ENCODE results near the gene DCTN2. TPM values are rescaled to one million over a fixed set of nuclear protein-coding genes. Genes with fewer than 3 reads are reported as not detected.

Gene DCTN2
- total and polyA plus RNA-seq, 2 donors (not counting 3 experiments of a cell fraction or from before 2014, with no cell fraction given): 146 to 161 TPM

GRCh38 chr12:57535764-57536596, 11.0 kb downstream of the DCTN2 start:
- Histone ChIP-seq H3K4me2 (ENCODE audit: insufficient read depth, low read length) (no peak overlapping the region), H3K9me3 (replicated peaks; ENCODE audit: control insufficient read depth, insufficient read depth, low read length) (no peaks in the 10 kb centered on the region), H3K4me3 (replicated peaks in 1 of 3; ENCODE audit: insufficient read depth in 1 of 3, low read depth in 1 of 3, low read length in 3 of 3) (no peak overlapping the region), H3K9me1 (replicated peaks; ENCODE audit: control insufficient read depth, extremely low read depth, insufficient read depth, low read length) (no peaks in the 10 kb centered on the region), H3K4me1 (ENCODE audit: control insufficient read depth, extremely low read depth, insufficient read depth, low read length) (no peaks in the 10 kb centered on the region), H3K27me3 (ENCODE audit: control insufficient read depth in 2 of 2, insufficient read depth in 2 of 2, low read length in 2 of 2) (no peaks in the 10 kb centered on the region), H2AFZ (ENCODE audit: low read depth, low read length) (no peak overlapping the region), H3K27ac (ENCODE audit: insufficient read depth, low read depth, low read length) (no peak overlapping the region), H3K36me3 (ENCODE audit: control insufficient read depth in 2 of 2, extremely low read depth in 1 of 2, insufficient read depth in 2 of 2, low read length in 2 of 2) (peaks cover 21 to 43% of the 10 kb centered on the region in 2 experiments), H3K9ac (replicated peaks; ENCODE audit: extremely low read depth, insufficient read depth, low read length) (no peak overlapping the region), H4K20me1 (replicated peaks; ENCODE audit: control insufficient read depth, extremely low read depth, insufficient read depth, low read length) (no peaks in the 10 kb centered on the region), H3K79me2 (ENCODE audit: control insufficient read depth, insufficient read depth, low read length) (no peaks in the 10 kb centered on the region)
- DNase-seq (ENCODE audit: low read depth, low spot score) (no peak), FAIRE-seq (no peak)
- POLR2A ChIA-PET: no interaction called here
- TF ChIP-seq JUN (IDR thresholded peaks at IDR 0.05; ENCODE audit: borderline replicate concordance, insufficient read depth, insufficient read length, low read depth) (no peak), GATA2 (IDR thresholded peaks at IDR 0.05; ENCODE audit: insufficient read depth, insufficient read length, low read depth, low read length) (no peak), MYC (IDR thresholded peaks at IDR 0.05; ENCODE audit: low read depth, low read length) (no peak), EZH2 (IDR thresholded peaks at IDR 0.05; ENCODE audit: borderline replicate concordance, low read depth, low read length, severe bottlenecking) (no peak), POLR2A (IDR thresholded peaks at IDR 0.05; ENCODE audit: low read depth, low read length) (no peak), FOS (IDR thresholded peaks at IDR 0.05; ENCODE audit: borderline replicate concordance, insufficient read depth, low read length) (no peak), MAX (IDR thresholded peaks at IDR 0.05; ENCODE audit: insufficient read depth, insufficient read length) (no peak)
- CTCF ChIA-PET: no interaction called here
- no TSS peak for BruUV-seq (replicated peaks)
- dilution Hi-C loops (cut with MboI; ENCODE audit: extremely low pct_ligation_motif_present, low sequenced_read_pairs): no loop called here
- intact Hi-C loops (cut with micrococcal nuclease): no loop called here

Measured in endothelial cell of umbilical vein (primary cell).